Measurements from ENCODE around the gene PEX12.
A peak's percentile ranks its signal among the peaks of the same experiment; 100 is the strongest.

The PEX12 gene

GRCh38 chr17:35577830-35578196 lies 558 bp downstream of the PEX12 start:
- TF ChIP-seq CTCF (conservative IDR thresholded peaks at IDR 0.05; ENCODE audit: low read depth, low read length), result no peak
- Histone ChIP-seq H3K4me3 (IDR thresholded peaks at IDR 0.05; ENCODE audit: insufficient read depth, low read depth, low read length) (peak overlapping the region; percentile 65), H3K79me2 (ENCODE audit: insufficient read depth, low read depth) (no peaks in the 10 kb centered on the region), H3K36me3 (ENCODE audit: insufficient read depth) (no peaks in the 10 kb centered on the region), H2AFZ (ENCODE audit: low read depth) (peak overlapping the region; percentile 87), H4K20me1 (ENCODE audit: insufficient read depth) (no peaks in the 10 kb centered on the region), H3K27ac (peak overlapping the region; percentile 73), H3K4me1 (ENCODE audit: low read depth, poor library complexity, severe bottlenecking) (peaks cover 13% of the 10 kb centered on the region), H3K27me3 (ENCODE audit: insufficient read depth, low read depth) (no peaks in the 10 kb centered on the region), H3K4me2 (peak overlapping the region; percentile 85), H3K9ac (peak overlapping the region; percentile 76)

GRCh38 chr17:35575759-35576158 lies 2.6 kb downstream of the PEX12 start:
- TF ChIP-seq CTCF (conservative IDR thresholded peaks at IDR 0.05; ENCODE audit: low read depth, low read length), result no peak
- H3K9ac ChIP-seq, result no peak overlapping the region
- 0 out of 2 replicates have a peak, but pooled peaks cover 13% of the 10 kb centered on the region for H3K79me2 ChIP-seq (ENCODE audit: insufficient read depth, low read depth)
- H2AFZ ChIP-seq (ENCODE audit: low read depth), result no peak overlapping the region
- H4K20me1 ChIP-seq (ENCODE audit: insufficient read depth), result no peaks in the 10 kb centered on the region
- no peaks in the 10 kb centered on the region for H3K27me3 ChIP-seq (ENCODE audit: insufficient read depth, low read depth)
- H3K4me2 ChIP-seq, result no peak overlapping the region
- no peak overlapping the region for H3K27ac ChIP-seq
- H3K4me1 ChIP-seq (ENCODE audit: low read depth, poor library complexity, severe bottlenecking), result peaks cover 13% of the 10 kb centered on the region
- H3K4me3 ChIP-seq (IDR thresholded peaks at IDR 0.05; ENCODE audit: insufficient read depth, low read depth, low read length), result no peak overlapping the region
- no peaks in the 10 kb centered on the region for H3K36me3 ChIP-seq (ENCODE audit: insufficient read depth)

- H2AFZ ChIP-seq (ENCODE audit: low read depth), result no peak overlapping the region
- no peaks in the 10 kb centered on the region for H4K20me1 ChIP-seq (ENCODE audit: insufficient read depth)
- peak overlapping the region; percentile 87; the same call in 1 of the 2 replicates for H3K4me2 ChIP-seq
- peaks cover 16% of the 10 kb centered on the region for H3K4me1 ChIP-seq (ENCODE audit: low read depth, poor library complexity, severe bottlenecking)
- no peak overlapping the region for H3K27ac ChIP-seq
- H3K36me3 ChIP-seq (ENCODE audit: insufficient read depth), result no peaks in the 10 kb centered on the region
- TF ChIP-seq CTCF (conservative IDR thresholded peaks at IDR 0.05; ENCODE audit: low read depth, low read length), result no peak
- no peak overlapping the region for H3K4me3 ChIP-seq (IDR thresholded peaks at IDR 0.05; ENCODE audit: insufficient read depth, low read depth, low read length)
- H3K79me2 ChIP-seq (ENCODE audit: insufficient read depth, low read depth), result peaks cover 27% of the 10 kb centered on the region; the same call in 1 of the 2 replicates
- H3K9ac ChIP-seq, result no peak overlapping the region
- H3K27me3 ChIP-seq (ENCODE audit: insufficient read depth, low read depth), result no peaks in the 10 kb centered on the region
These were observed 9.0 kb downstream of the PEX12 start for GRCh38 chr17:35569405-35569804.

GRCh38 chr17:35568561-35568960 lies 9.8 kb downstream of the PEX12 start:
- no peaks in the 10 kb centered on the region for H4K20me1 ChIP-seq (ENCODE audit: insufficient read depth)
- peak overlapping the region; percentile 70; the same call in 1 of the 2 replicates for H3K9ac ChIP-seq
- H3K27ac ChIP-seq, result peak overlapping the region; percentile 49
- H3K4me2 ChIP-seq, result peak overlapping the region; percentile 87
- no peaks in the 10 kb centered on the region for H3K36me3 ChIP-seq (ENCODE audit: insufficient read depth)
- peak overlapping the region; percentile 93; the same call in 1 of the 2 replicates for H2AFZ ChIP-seq (ENCODE audit: low read depth)
- H3K79me2 ChIP-seq (ENCODE audit: insufficient read depth, low read depth), result peaks cover 27% of the 10 kb centered on the region; the same call in 1 of the 2 replicates
- no peak overlapping the region for H3K4me3 ChIP-seq (IDR thresholded peaks at IDR 0.05; ENCODE audit: insufficient read depth, low read depth, low read length)
- no peaks in the 10 kb centered on the region for H3K27me3 ChIP-seq (ENCODE audit: insufficient read depth, low read depth)
- TF ChIP-seq CTCF (conservative IDR thresholded peaks at IDR 0.05; ENCODE audit: low read depth, low read length), result no peak
- H3K4me1 ChIP-seq (ENCODE audit: low read depth, poor library complexity, severe bottlenecking), result peaks cover 16% of the 10 kb centered on the region
